Immature natural killer cell (primary cell): ENCODE results near the gene TAF5L. TPM values are rescaled to one million over a fixed set of nuclear protein-coding genes. Genes with fewer than 3 reads are reported as not detected.

ENCODE experiments used
- DNase-seq, 3 donors: peaks; one replicate each; pipeline ENCODE4 v3.0.0; 2022; ENCODE audit warnings: mixed read lengths in 1 of 3
- H3K27ac Mint-ChIP-seq, 6 donors: one replicate each; pipeline ENCODE4 v1.8.0; 2020; ENCODE audit warnings: mixed read lengths in 6 of 6, mild to moderate bottlenecking in 5 of 6, inconsistent platforms in 4 of 6, moderate library complexity in 3 of 6
- H3K27me3 Mint-ChIP-seq, 3 donors: one replicate each; pipeline ENCODE4 v1.8.0; 2020 to 2021; ENCODE audit warnings: low read depth in 3 of 3, mild to moderate bottlenecking in 3 of 3, mixed read lengths in 3 of 3, moderate library complexity in 3 of 3, inconsistent platforms in 1 of 3
- H3K36me3 Mint-ChIP-seq, 3 donors: one replicate each; pipeline ENCODE4 v1.8.0; 2020; ENCODE audit warnings: mixed read lengths in 3 of 3, inconsistent platforms in 2 of 3, mild to moderate bottlenecking in 2 of 3
- H3K4me1 Mint-ChIP-seq, 2 donors: one replicate each; pipeline ENCODE4 v1.8.0; 2020; ENCODE audit warnings: inconsistent platforms in 2 of 2, mild to moderate bottlenecking in 2 of 2, mixed read lengths in 2 of 2, moderate library complexity in 1 of 2
- H3K4me3 Mint-ChIP-seq, 5 donors: one replicate each; pipeline ENCODE4 v1.8.0; 2020; ENCODE audit warnings: mild to moderate bottlenecking in 5 of 5, mixed read lengths in 5 of 5, inconsistent platforms in 3 of 5, moderate library complexity in 3 of 5
- H3K9me3 Mint-ChIP-seq, 6 donors: one replicate each; pipeline ENCODE4 v1.8.0; 2020; ENCODE audit warnings: mild to moderate bottlenecking in 6 of 6, mixed read lengths in 6 of 6, inconsistent platforms in 4 of 6, moderate library complexity in 3 of 6
- polyA plus RNA-seq, 3 donors: library from polyadenylated mRNA; unstranded; fragments of 300-500 nt; fragmentation: Illumina TruSeq; gene quantifications; one replicate each; pipeline ENCODE4 v1.2.3, GENCODE V29; 2021

The TAF5L gene
- polyA plus RNA-seq, 3 donors from 2014 or later, result 4.5 to 7.7 (median 6.2) TPM

GRCh38 chr1:229547542-229547941 lies 78.4 kb downstream of the TAF5L start:
- Mint-ChIP-seq H3K36me3 (peaks cover 10 to 31% (median 15%) of the 10 kb centered on the region in 3 donors), H3K9me3 (no peaks in the 10 kb centered on the region), H3K4me3 (no peak overlapping the region), H3K4me1 (peaks cover 18 to 29% of the 10 kb centered on the region in 2 donors), H3K27ac (no peak overlapping the region), H3K27me3 (no peaks in the 10 kb centered on the region)
- DNase-seq, result no peak

GRCh38 chr1:229544587-229544986 lies 81.3 kb downstream of the TAF5L start:
- H3K27ac Mint-ChIP-seq, result peak overlapping the region in 1 of 6 donors; percentile 40
- peaks cover 13 to 16% of the 10 kb centered on the region in 2 donors for H3K4me1 Mint-ChIP-seq
- no peaks in the 10 kb centered on the region for H3K27me3 Mint-ChIP-seq
- no peak overlapping the region for H3K4me3 Mint-ChIP-seq
- no peak for DNase-seq
- peaks cover 19 to 48% (median 32%) of the 10 kb centered on the region in 3 donors for H3K36me3 Mint-ChIP-seq
- H3K9me3 Mint-ChIP-seq, result no peaks in the 10 kb centered on the region

Other genes starting within 250 kb of the TAF5L start
- gene ACTA1, start 192.0 kb downstream of the TAF5L start, polyA plus RNA-seq, result not detected
- gene NUP133, start 117.8 kb downstream of the TAF5L start, polyA plus RNA-seq, result 10 to 100 TPM; 17.5 to 20.0 (median 18.5) TPM
- 10 to 100 TPM in 2 of 3 donors, 1 to 10 TPM in 1; 6.3 to 13.6 (median 13.1) TPM for gene ABCB10, start 67.4 kb downstream of the TAF5L start, polyA plus RNA-seq
- 1 to 10 TPM in 2 of 3 donors, under 1 TPM in 1; 0.11 to 4.8 (median 1.5) TPM for gene URB2, start 125 bp upstream of the TAF5L start, polyA plus RNA-seq